NCI-H1417 (cell line): ENCODE measurements around the gene NEGR1.

ENCODE experiments used
- DNase-seq, 3 experiments: peaks; one replicate each; lab custom pipeline; 2025; lab: John Stamatoyannopoulos, UW

Gene NEGR1

GRCh38 chr1:71850936-71851335 is 431.4 kb downstream of the NEGR1 start:
- no peak for DNase-seq

- no peak for DNase-seq
These were observed 431.8 kb downstream of the NEGR1 start for GRCh38 chr1:71850515-71850914.

GRCh38 chr1:71843012-71843411 is 439.3 kb downstream of the NEGR1 start:
- no peak for DNase-seq

- DNase-seq: no peak
These were observed 442.5 kb downstream of the NEGR1 start for GRCh38 chr1:71839876-71840275.

GRCh38 chr1:71836904-71837303 is 445.4 kb downstream of the NEGR1 start:
- DNase-seq: no peak

- DNase-seq: no peak
These were observed 446.9 kb downstream of the NEGR1 start for GRCh38 chr1:71835442-71835813.

- DNase-seq: peak in 2 of 3 experiments; percentile 16 to 48
These were observed 447.5 kb downstream of the NEGR1 start for GRCh38 chr1:71834601-71835441.

GRCh38 chr1:71831646-71832045 is 450.7 kb downstream of the NEGR1 start:
- no peak for DNase-seq

- no peak for DNase-seq
These were observed 453.0 kb downstream of the NEGR1 start for GRCh38 chr1:71829346-71829745.

- DNase-seq: peak in 1 of 3 experiments; percentile 30
These were observed 453.8 kb downstream of the NEGR1 start for GRCh38 chr1:71828431-71829012.

- no peak for DNase-seq
These were observed 458.5 kb downstream of the NEGR1 start for GRCh38 chr1:71823708-71824305.

GRCh38 chr1:71817028-71817427 is 465.3 kb downstream of the NEGR1 start:
- DNase-seq: no peak

- DNase-seq: peak in 2 of 3 experiments; percentile 11 to 59
These were observed 473.3 kb downstream of the NEGR1 start for GRCh38 chr1:71809085-71809484.

- no peak for DNase-seq
These were observed 478.2 kb downstream of the NEGR1 start for GRCh38 chr1:71804140-71804539.

- peak in 2 of 3 experiments; percentile 21 to 63 for DNase-seq
These were observed 486.3 kb downstream of the NEGR1 start for GRCh38 chr1:71796006-71796405.

GRCh38 chr1:71792264-71792663 is 490.1 kb downstream of the NEGR1 start:
- no peak for DNase-seq

GRCh38 chr1:71788113-71788512 is 494.2 kb downstream of the NEGR1 start:
- DNase-seq: no peak

GRCh38 chr1:71787699-71788098 is 494.6 kb downstream of the NEGR1 start:
- no peak for DNase-seq

GRCh38 chr1:71786218-71786617 is 496.1 kb downstream of the NEGR1 start:
- DNase-seq: no peak

GRCh38 chr1:71785450-71785849 is 496.9 kb downstream of the NEGR1 start:
- peak in 2 of 3 experiments; percentile 3 to 7 for DNase-seq

GRCh38 chr1:71785000-71785399 is 497.3 kb downstream of the NEGR1 start:
- DNase-seq: no peak

GRCh38 chr1:71784241-71784640 is 498.1 kb downstream of the NEGR1 start:
- no peak for DNase-seq

GRCh38 chr1:71783071-71783470 is 499.3 kb downstream of the NEGR1 start:
- no peak for DNase-seq
